Muscle of arm (tissue), 12 donors: ENCODE measurements around the gene SCNN1A. TPM values are rescaled to one million over a fixed set of nuclear protein-coding genes. Genes with fewer than 3 reads are reported as not detected.

Experiments used
- DNase-seq: peaks from one replicate; pipeline ENCODE4 v3.0.0-alpha.2; 2013
- polyA plus RNA-seq, 12 donors: library from polyadenylated mRNA; unstranded; fragments of 120-200 nt; gene quantifications; one replicate each; pipeline ENCODE4 v1.2.1, GENCODE V29; 2013; ENCODE audit not compliant: insufficient read length in 12 of 12

SCNN1A gene
- polyA plus RNA-seq, 12 donors = 0.23 to 9.9 (median 0.51) TPM; not detected in 4

GRCh38 chr12:6319446-6319845 lies 55.9 kb downstream of the SCNN1A start:
- DNase-seq = no peak

- no peak for DNase-seq
These were observed 56.9 kb downstream of the SCNN1A start for GRCh38 chr12:6318440-6318879.

GRCh38 chr12:6317693-6318439 lies 57.5 kb downstream of the SCNN1A start:
- no peak for DNase-seq

GRCh38 chr12:6316921-6317692 lies 58.3 kb downstream of the SCNN1A start:
- no peak for DNase-seq

- DNase-seq = no peak
These were observed 59.4 kb downstream of the SCNN1A start for GRCh38 chr12:6315704-6316597.

GRCh38 chr12:6315184-6315583 lies 60.2 kb downstream of the SCNN1A start:
- no peak for DNase-seq

- DNase-seq = no peak
These were observed 60.6 kb downstream of the SCNN1A start for GRCh38 chr12:6314776-6315175.

GRCh38 chr12:6313326-6313940 lies 61.9 kb downstream of the SCNN1A start:
- DNase-seq = no peak

- no peak for DNase-seq
These were observed 62.6 kb downstream of the SCNN1A start for GRCh38 chr12:6312529-6313325.

- no peak for DNase-seq
These were observed 63.4 kb downstream of the SCNN1A start for GRCh38 chr12:6311822-6312528.

GRCh38 chr12:6310771-6311610 lies 64.4 kb downstream of the SCNN1A start:
- no peak for DNase-seq

- DNase-seq = no peak
These were observed 67.8 kb downstream of the SCNN1A start for GRCh38 chr12:6307529-6307928.

- DNase-seq = no peak
These were observed 68.7 kb downstream of the SCNN1A start for GRCh38 chr12:6306599-6307220.

GRCh38 chr12:6306151-6306550 lies 69.2 kb downstream of the SCNN1A start:
- no peak for DNase-seq

GRCh38 chr12:6303071-6303470 lies 72.3 kb downstream of the SCNN1A start:
- DNase-seq = no peak

GRCh38 chr12:6302621-6303020 lies 72.7 kb downstream of the SCNN1A start:
- DNase-seq = no peak

- no peak for DNase-seq
These were observed 73.6 kb downstream of the SCNN1A start for GRCh38 chr12:6301721-6302120.

GRCh38 chr12:6297170-6297569 lies 78.2 kb downstream of the SCNN1A start:
- DNase-seq = no peak
